HG02759 (cell line): ENCODE results near the gene FBN1.

Experiments
- ATAC-seq: cut with Tn5 transposase; IDR thresholded peaks from one replicate; pipeline ENCODE4 v1.9.1; 2021; ENCODE audit warnings: mild to moderate bottlenecking, moderate library complexity; ENCODE audit not compliant: unreplicated experiment

FBN1 gene

GRCh38 chr15:48475600-48476395 is 169.7 kb downstream of the FBN1 start:
- no peak for ATAC-seq

- ATAC-seq, result no peak
Measured at GRCh38 chr15:48473667-48474066, 171.8 kb downstream of the FBN1 start.

- no peak for ATAC-seq
Measured at GRCh38 chr15:48472756-48473155, 172.8 kb downstream of the FBN1 start.

GRCh38 chr15:48471073-48471472 is 174.4 kb downstream of the FBN1 start:
- ATAC-seq, result no peak

- no peak for ATAC-seq
Measured at GRCh38 chr15:48470096-48470495, 175.4 kb downstream of the FBN1 start.

- no peak for ATAC-seq
Measured at GRCh38 chr15:48469681-48470080, 175.8 kb downstream of the FBN1 start.

GRCh38 chr15:48469271-48469670 is 176.2 kb downstream of the FBN1 start:
- no peak for ATAC-seq

GRCh38 chr15:48467801-48468200 is 177.7 kb downstream of the FBN1 start:
- ATAC-seq, result no peak

GRCh38 chr15:48466820-48467219 is 178.7 kb downstream of the FBN1 start:
- no peak for ATAC-seq

- no peak for ATAC-seq
Measured at GRCh38 chr15:48466079-48466478, 179.4 kb downstream of the FBN1 start.

GRCh38 chr15:48465410-48465809 is 180.1 kb downstream of the FBN1 start:
- no peak for ATAC-seq

- no peak for ATAC-seq
Measured at GRCh38 chr15:48463366-48463880, 182.1 kb downstream of the FBN1 start.

GRCh38 chr15:48462688-48463087 is 182.8 kb downstream of the FBN1 start:
- ATAC-seq, result no peak

GRCh38 chr15:48459571-48460442 is 185.7 kb downstream of the FBN1 start:
- ATAC-seq, result no peak

- ATAC-seq, result no peak
Measured at GRCh38 chr15:48458876-48459275, 186.6 kb downstream of the FBN1 start.

- no peak for ATAC-seq
Measured at GRCh38 chr15:48456134-48456533, 189.4 kb downstream of the FBN1 start.

- ATAC-seq, result no peak
Measured at GRCh38 chr15:48451736-48452135, 193.8 kb downstream of the FBN1 start.

GRCh38 chr15:48451241-48451640 is 194.3 kb downstream of the FBN1 start:
- no peak for ATAC-seq

- ATAC-seq, result no peak
Measured at GRCh38 chr15:48449734-48450133, 195.8 kb downstream of the FBN1 start.

- no peak for ATAC-seq
Measured at GRCh38 chr15:48447657-48448056, 197.9 kb downstream of the FBN1 start.

- ATAC-seq, result no peak
Measured at GRCh38 chr15:48447058-48447457, 198.5 kb downstream of the FBN1 start.

GRCh38 chr15:48442011-48442410 is 203.5 kb downstream of the FBN1 start:
- ATAC-seq, result no peak
